GM19328 (cell line): ENCODE results near the gene ACSS3.
"Not testable (repeated sequence)": the region's sequence is repeated elsewhere in the genome, so short reads cannot be mapped to it uniquely, and the experiment has no call there.

Experiments used
- ATAC-seq: cut with Tn5 transposase; IDR thresholded peaks from one replicate; pipeline ENCODE4 v1.9.1; 2021; ENCODE audit warnings: mild to moderate bottlenecking, moderate library complexity; ENCODE audit not compliant: unreplicated experiment

ACSS3 gene

GRCh38 chr12:81166790-81167189 is 88.9 kb downstream of the ACSS3 start:
- ATAC-seq, result no peak

- ATAC-seq, result no peak
Measured at GRCh38 chr12:81167694-81168093, 89.8 kb downstream of the ACSS3 start.

GRCh38 chr12:81168445-81168844 is 90.6 kb downstream of the ACSS3 start:
- no peak for ATAC-seq

GRCh38 chr12:81170072-81170471 is 92.2 kb downstream of the ACSS3 start:
- no peak for ATAC-seq

- ATAC-seq, result no peak
Measured at GRCh38 chr12:81172851-81173250, 95.0 kb downstream of the ACSS3 start.

- no peak for ATAC-seq
Measured at GRCh38 chr12:81174664-81175063, 96.8 kb downstream of the ACSS3 start.

- ATAC-seq, result no peak
Measured at GRCh38 chr12:81176796-81177195, 98.9 kb downstream of the ACSS3 start.

- ATAC-seq, result no peak
Measured at GRCh38 chr12:81181691-81182090, 103.8 kb downstream of the ACSS3 start.

GRCh38 chr12:81187686-81188085 is 109.8 kb downstream of the ACSS3 start:
- no peak for ATAC-seq

- no peak for ATAC-seq
Measured at GRCh38 chr12:81196595-81196994, 118.7 kb downstream of the ACSS3 start.

- not testable (repeated sequence) for ATAC-seq
Measured at GRCh38 chr12:81200561-81200960, 122.7 kb downstream of the ACSS3 start.

- ATAC-seq, result no peak
Measured at GRCh38 chr12:81203671-81204204, 125.9 kb downstream of the ACSS3 start.

- no peak for ATAC-seq
Measured at GRCh38 chr12:81205416-81205815, 127.5 kb downstream of the ACSS3 start.

- ATAC-seq, result no peak
Measured at GRCh38 chr12:81206429-81206828, 128.6 kb downstream of the ACSS3 start.

- no peak for ATAC-seq
Measured at GRCh38 chr12:81207173-81207572, 129.3 kb downstream of the ACSS3 start.

GRCh38 chr12:81207664-81208063 is 129.8 kb downstream of the ACSS3 start:
- ATAC-seq, result no peak

GRCh38 chr12:81208187-81208911 is 130.5 kb downstream of the ACSS3 start:
- ATAC-seq, result no peak

GRCh38 chr12:81209012-81209411 is 131.1 kb downstream of the ACSS3 start:
- ATAC-seq, result no peak

GRCh38 chr12:81209772-81210225 is 131.9 kb downstream of the ACSS3 start:
- not testable (repeated sequence) for ATAC-seq

- no peak for ATAC-seq
Measured at GRCh38 chr12:81211306-81211705, 133.4 kb downstream of the ACSS3 start.

GRCh38 chr12:81212996-81213696 is 135.3 kb downstream of the ACSS3 start:
- no peak for ATAC-seq

GRCh38 chr12:81216739-81217138 is 138.9 kb downstream of the ACSS3 start:
- no peak for ATAC-seq
